Activated T-helper 9 cell treated with anti-CD3 and anti-CD28 coated beads, Interleukin-2, amount 50 U/mL, for 16 hours (primary cell): Measurements from ENCODE around the gene ARHGAP28.

Experiments used
- DNase-seq: peaks from one replicate; pipeline ENCODE4 v3.0.0-alpha.2; 2020; ENCODE audit warnings: low read depth

Gene ARHGAP28

DNA sequence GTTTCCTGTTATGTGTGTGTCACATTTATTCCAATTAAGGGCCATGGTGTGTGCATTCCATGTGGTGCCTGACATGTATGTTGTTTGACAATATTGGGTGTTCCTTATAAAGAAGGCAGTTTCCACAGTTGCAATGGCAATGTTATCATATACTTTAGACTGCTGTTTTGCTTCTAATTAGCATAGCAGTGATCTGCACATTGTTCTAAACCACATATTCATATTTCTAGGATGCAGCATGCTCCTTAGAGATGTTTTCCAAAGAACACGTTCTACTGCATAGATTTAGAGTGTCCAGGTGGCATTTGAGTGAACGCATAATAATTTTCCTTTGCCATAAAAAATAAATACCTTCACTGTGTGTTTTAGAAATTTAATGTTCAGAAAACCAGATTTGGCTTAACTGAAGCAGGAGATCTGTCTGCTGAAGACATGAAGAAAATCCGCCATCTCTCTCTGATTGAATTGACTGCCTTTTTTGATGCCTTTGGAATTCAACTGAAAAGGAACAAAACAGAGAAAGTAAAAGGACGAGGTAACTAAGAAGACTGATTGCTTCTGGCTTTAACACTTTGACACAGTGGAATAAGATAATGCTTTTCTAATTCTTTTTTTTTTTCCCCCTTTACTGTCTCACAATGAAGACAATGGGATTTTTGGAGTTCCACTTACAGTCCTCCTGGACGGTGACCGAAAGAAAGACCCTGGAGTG is 143.7 kb downstream of the ARHGAP28 start:
- no peak for DNase-seq

DNA sequence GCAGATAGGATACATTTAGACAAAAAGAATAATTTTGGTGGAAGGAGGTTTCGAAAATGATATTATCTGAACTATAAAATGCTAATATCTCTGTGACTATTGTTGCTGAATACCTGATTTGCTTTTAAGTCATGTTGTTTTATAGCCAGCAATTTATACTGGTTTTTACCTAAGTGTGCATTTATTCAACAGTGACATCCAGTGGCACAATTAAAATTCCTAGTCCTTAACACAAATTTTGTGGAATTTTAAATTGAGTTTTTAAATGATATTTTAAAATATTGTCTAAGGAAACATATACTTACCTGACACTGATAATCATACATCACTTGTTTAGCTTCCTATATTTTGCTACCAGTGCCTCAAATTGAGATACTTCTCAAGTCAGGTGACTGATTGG is 144.8 kb downstream of the ARHGAP28 start:
- no peak for DNase-seq

DNA sequence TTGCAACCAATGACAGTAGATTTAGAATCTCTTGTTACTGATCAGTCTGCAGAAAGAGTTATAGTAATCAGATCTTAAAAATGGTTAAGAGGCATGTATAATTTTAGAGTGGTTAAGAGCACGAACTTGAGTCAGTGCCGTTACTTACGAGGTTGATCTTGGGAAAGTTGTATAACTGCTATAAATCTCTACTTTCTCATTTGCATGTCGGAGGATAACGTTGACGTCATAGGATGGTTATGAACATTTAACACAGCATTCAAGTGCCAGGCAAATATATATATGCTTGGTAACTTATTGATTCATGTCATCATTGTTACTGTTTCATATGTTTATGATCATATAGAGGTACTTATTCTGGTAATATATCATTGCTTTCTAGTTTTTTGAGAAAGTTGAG is 146.2 kb downstream of the ARHGAP28 start:
- DNase-seq = no peak

DNA sequence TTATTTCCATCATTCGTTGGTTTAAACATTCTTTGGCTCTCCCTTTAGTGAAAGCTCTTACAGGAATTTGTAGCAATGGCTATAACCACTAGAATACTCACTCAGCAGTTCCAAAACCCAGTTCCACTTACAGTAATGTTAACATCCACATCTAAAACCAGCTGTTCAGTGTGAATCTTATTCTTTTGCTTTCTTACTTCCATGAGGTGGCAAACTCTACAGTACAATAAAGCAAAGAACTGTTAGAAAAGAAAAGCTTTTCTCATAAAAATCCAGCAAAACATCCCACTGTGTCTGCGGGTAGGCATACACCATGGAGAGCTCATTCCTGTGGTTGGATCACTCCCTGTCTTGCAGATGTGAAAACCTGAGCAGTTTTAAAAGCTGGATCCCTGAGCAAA is 147.1 kb downstream of the ARHGAP28 start:
- DNase-seq = no peak

DNA sequence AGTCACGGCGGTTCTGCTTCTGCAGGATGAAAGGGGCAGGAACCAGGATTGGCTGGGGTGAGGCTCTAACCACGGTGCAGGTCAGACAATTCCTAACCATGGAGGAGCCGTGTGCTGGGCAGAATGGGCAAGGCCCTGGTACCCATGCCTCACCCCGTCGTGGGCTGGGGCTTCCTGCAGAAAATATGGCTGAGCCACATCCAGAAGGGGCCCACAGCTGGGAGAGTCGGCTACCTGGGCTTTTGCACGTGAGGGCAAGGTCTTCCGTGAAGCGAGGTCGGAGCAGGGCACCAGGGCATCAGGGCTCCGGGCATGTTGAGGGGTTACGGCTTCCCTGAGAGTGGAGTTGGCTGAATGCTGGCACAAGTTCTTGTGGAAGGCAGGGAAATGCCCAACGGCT is 147.8 kb downstream of the ARHGAP28 start:
- DNase-seq = no peak

DNA sequence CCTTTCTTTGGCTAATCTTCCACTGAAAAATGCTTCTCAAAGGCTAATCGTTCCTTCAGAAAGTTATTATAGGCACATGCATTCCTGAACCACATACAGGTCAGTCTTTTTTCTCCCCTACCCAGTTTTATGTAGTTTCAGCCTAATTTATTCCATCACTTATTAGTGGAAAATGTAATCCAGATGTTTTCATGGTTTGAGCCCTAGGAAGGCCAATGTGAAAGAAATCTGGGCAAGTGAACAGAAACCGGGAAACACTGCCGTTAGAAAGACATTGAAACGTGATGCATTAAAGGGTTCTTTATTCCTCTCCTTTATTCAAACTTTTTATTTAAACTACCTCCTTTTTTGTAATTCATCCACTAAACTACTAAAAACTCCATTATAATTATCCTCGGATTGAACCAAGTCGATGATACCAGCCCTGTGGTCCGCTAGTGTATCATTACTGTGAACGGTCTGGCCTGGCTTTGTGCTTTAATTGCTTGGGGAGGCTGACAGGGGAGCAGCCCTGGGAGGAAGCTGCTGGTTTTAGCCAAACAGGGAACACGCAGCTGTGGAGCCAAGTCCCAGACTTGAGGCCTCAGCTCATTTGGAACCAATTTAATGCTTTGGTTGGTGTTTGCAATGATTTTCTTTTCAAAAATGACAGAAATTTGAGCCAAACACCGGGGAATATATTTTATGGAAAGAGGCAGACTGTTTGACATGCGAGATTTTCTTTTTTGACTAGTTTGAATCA is 149.2 kb downstream of the ARHGAP28 start:
- no peak for DNase-seq

DNA sequence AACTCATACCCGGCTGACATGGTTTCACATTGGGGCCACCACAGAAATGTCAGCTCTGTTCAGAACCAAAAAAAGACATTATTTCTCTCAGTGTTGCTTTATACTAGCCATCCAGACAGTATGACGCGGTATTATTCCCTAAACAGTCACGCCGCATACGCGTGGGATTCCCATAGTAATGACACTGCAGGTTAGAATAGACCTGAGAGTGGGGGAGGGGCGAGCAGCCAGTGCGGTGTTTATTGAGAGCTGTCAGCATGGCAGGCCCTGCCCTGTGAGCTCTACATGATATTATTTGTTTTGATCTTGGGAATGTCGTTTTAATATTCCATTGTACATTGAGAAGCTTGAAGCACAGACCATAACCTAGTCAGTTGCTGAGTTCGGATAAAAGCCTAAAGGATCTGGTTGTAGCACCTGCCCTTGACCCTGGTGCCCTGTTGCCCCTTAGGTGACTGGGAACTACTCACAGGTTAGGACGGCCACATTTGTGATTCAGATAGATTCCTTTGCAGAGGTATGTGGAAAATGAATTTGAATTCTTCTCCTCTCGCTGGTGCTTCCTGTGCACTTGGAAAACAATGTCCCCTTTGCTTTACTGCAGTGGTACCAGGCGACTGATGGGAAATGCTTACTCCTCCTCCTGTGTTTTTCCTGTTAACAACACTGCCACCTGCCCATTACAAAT is 150.1 kb downstream of the ARHGAP28 start:
- no peak for DNase-seq

DNA sequence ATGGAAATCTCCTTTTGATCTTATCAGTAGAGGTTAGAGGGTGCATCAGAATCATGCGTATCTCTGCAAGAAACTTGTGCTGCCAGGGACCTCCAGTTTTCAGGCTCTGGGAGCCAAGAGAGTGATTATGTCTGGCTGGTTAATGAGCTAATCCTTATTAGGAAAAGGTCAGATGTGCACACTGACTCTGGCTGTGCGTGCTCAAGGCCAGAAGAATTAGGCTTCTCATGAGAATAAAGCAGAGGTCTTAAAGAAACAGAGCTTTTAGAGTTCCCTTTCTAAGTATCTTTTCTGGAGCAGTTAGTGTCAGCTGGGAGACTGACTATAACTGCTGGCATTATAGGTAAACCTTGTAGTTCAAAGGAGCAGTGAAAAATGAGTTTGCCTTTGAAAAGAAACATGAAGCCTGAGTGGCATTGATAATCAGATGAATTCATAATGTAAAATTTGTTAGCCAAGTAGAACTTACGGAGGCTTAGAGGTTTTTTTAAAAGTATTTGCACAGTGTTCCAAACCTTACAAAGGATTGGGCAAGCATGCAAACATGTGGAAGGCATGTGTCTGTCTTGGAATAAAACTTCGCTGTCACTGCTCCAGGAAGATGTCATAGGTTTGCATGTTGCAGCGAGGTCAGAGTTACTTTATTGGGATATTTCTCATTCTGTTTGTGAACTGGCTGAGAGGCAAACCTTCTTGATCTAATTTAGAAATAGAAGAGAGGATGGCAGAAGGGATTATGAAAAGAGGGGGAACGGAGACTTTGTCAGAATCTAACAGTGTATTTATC is 151.7 kb downstream of the ARHGAP28 start:
- DNase-seq = no peak

DNA sequence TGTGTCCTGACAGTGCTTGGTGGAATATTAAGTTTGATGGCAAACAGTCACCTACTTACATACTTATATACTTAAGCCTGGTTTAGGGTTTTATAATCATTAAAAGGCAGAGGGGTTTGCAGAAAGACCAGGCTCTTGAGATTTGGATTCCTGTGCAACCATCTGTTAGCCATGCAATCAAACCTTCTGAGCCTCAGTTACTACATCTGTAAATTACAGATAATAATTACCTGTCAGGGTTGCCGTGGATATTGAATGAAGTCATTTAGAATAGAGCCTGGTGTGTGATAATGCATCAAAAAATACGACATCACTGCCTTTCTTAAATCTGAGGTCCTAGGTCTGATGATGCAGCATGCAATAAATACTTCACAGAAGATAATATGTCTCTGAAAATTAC is 152.9 kb downstream of the ARHGAP28 start:
- DNase-seq = no peak

DNA sequence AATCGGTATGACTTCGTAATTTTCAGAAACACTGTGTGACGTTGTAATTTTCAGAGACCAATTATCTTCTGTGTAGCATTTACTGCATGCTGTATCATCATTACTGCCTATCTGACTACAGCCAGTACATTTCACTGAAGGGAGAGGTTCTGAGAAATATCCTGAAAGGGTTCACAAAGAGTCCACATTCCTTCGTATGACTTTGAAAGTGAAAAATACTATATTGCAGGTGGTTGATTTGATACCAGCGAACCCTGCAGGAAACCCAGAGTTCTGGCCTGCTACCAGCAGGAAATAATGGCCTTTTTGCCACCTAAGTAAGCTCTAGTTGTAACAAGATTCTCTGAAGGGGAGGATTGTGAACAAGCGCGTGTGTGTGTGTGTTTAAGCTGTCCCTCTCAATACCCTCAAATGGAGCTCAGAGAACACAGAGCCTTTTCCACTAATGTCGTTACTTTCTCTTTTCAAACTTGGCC is 155.5 kb downstream of the ARHGAP28 start:
- no peak for DNase-seq

DNA sequence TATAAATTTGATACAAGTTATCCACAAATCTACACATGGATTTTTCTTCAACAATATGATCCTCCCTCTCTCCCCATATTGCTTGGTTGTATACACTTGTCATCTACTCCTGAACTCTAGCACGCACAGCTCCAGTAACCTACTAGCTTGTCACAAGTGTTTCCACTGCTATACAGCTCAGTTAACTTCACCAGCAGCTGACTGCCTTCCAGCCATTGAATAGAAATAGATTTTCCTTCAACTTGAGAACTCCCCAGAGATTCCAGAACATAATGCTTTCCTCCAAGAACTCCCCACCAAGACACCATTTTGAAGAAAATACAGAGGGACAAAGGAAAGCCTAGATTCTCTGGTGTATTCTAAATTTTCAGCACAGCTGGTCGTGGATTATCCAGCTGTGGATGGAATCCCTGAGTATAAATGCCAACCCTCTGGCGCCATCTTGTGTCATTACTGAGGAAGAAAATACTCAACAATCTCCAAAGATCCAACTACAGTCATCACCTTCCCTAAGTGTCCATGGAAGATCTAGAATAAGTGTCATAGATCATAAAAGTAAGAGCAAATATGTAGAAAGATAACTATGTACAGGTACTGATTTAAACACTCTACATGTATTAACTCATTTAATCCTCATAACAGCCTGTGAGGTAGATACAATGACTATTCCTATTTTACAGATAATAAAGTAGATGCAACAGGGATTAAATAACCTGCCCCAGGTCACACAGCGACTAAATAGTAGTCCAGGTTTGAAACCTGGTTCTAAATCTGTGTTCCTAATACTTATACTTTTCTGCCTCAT is 156.7 kb downstream of the ARHGAP28 start:
- no peak for DNase-seq

DNA sequence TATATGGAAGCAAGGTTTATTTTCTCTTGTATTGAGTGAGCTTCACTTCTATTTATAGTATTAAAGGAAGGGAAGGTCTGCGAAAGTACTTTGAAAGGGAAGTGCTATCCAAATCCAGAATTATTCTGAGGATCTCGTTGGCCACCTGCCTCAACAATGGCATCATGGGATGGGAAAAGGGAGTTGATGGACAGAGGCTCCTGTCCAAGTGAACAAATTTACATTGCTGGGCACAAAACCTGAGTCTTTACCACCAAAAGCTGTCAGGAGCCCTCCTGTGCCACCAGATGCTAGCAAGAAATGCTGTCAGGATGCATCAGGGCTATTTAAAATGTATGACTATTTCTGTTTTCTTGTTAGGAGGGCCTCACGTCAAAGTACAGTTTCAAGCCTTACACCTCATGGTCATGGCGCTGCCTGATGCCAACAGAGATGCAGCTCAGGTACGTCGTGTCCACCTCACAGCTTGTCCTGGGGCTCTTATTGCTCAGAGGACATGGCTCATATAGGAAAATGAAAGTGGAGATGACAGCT is 157.3 kb downstream of the ARHGAP28 start:
- DNase-seq = no peak

DNA sequence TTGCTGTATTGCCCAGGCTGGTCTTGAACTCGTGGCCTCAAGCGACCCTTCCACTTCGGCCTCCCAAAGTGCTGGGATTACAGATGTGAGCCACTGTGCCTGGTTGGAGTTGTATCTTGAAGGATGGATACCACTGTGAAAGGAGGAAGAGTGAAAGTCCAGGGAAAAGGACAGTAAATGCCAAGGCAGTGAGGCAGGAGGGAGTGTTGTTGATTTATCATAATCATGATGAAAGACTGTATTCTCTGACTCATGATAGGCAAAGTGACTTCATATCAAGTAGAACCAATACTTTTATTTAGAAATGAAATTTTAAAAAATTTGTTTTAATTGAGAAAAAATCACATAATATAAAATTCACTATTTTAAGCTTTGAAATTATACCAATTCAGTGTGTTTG is 162.3 kb downstream of the ARHGAP28 start:
- no peak for DNase-seq

DNA sequence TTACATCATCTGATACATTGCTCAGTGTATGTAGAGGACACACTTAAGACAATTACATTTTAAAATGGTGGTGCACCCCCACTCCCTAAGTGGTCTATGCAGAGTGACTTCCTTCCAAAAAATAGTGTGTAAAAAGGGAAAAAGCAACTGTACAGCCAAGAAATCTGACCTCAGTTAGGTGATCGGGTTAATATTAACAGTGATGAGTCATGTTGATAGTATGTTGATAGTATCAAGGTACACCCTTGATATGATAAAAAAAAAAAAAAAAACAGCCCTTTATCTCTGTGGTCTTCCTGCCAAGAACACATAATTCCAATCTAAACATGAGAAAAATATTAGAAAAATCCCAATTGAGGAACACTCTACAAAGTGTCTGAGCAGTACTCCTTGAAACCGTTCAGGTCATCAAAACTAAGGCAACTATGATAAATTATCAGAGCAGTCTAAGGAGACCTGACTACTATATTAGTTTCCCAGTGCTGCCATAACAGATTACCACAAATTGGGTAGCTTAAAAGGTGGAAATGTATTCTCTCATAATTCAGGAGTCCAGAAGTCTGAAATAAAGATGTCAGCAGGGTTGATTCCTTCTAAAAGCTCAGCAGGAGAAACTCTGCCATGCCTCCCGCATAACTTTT is 171.9 kb downstream of the ARHGAP28 start:
- DNase-seq = no peak

DNA sequence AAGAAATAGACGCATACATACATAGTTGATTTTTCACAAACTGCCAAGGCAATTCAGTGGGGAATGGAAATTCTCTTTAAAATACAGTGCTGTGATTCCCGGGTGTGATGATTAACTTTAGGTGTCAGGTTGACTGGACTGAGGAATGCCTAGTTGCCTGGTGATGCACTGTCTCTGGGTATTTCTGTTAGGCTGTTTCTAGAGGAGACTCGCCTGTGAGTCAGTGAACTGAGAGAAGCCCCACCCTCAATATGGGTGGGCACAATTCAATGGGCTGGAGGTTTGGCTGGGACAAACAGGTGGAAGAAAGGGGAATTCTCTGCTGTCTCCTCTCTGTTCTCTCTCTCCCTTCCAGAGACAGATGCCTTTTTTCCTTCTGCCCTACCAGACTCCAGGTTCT is 187.6 kb downstream of the ARHGAP28 start:
- no peak for DNase-seq

DNA sequence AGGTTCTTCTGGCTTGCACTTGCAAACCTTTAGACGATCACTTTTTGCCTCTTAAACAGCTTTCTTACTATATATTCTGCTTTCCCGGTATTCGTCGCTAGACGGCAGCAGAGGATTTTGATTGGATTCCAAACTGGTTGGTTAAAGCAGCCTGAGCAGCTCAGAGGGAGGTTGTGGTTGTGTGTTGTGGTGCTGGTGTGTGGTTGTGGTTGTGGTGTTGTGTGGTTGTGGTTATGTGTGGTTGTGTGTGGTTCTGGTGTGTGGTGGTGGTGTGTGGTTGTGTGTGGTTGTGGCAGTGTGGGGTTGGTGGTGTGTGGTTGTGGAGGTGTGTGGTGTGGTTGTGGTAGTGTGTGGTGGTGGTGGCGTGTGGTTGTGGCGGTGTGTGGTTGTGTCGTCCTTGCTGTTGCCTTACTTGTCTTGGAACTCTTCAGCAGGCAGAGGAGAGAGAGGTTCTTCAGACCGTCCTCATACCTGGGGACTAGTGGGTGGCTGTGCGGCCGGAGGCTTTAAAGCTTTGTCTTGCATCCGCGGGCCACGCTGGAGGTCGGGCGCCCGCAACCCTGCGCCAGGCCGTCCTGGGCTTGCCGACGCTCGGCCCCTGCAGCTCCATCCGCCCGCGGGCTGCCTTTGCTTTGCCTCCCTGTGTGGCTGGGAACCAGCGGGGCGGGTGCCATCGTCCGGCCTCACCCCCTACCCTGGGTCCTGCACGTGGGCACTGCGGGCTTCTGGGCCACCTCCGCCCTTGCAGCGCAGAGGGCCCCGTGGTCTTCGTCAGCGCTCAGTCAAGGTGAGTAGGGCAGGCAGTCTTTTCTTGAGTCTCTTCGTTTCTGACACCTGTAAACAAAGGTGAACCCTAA is 190.8 kb downstream of the ARHGAP28 start:
- no peak for DNase-seq

DNA sequence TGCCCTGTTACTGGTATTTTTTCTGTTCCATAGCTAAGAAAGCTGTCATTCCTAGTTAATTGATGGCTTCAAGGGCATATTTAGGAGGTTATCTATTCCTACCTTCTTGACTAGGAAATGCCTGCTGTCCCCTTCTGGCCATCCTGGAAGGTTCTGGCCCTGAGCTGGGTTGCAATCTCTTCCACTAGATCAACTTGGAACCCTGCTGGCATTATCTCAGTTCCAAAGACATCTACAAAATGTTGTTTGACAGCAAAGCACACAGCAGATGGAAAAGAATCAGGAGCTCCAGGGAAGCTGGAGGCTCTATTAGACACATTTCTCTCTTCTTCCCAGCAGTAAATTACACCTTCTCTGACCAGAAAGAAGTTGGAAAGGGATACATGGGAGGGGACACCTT is 192.1 kb downstream of the ARHGAP28 start:
- DNase-seq = no peak

DNA sequence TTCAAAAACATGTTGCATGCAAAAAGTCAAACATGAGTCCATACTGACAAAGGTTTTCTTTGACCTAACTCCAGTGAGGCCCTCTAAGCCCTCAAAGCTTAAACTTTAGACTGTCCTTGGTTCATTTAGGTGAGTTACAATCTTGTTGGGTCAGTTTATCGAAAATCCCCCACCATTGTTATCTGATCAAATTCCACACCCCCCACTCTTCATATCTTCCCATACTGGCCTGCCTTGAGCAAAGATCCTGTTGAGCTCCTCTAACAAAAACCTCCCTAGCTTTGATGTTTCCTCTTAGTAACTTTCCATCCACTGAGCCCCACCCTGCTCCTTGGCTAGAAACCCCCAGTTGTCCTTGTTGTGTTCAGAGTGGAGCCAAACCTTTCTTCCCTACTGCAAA is 193.7 kb downstream of the ARHGAP28 start:
- no peak for DNase-seq

DNA sequence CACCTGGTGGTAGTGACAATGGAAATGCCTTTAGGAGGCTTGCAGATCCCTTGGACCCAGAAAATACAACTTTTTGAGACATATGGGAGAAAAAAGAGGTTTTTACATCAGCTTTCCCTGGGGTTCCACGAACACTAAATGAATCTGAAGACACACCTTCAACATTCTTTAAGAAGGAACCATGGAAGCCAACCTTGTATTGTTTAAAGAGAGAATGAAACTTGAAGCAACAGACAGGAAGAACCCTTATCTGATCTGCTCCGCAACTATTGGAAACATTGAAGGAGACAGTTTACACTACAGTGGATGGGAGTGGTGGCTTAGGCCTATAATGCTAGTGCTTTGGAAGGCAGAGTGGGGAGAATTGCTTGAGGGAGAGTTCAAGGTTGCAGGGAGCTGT is 197.6 kb downstream of the ARHGAP28 start:
- DNase-seq = no peak

DNA sequence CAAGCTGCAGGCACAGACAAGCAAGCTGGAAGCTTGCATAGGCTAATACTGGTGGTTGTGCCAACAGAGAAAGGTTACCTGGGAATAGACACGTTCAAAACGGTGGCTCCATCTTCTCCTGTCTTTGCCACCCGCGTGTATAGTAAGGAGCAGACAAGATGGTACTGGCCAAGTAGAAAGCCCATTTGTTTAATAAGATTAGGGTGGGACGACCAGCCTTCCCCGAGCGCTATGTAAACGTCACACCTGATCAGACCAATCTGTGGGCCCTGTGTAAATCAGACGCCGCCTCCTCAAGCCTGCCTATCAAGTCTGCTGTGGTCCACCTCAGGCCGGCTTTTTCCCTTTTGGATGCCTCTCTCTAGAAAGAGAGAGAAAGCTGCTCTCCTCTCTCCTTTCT is 198.8 kb downstream of the ARHGAP28 start:
- no peak for DNase-seq
